NOMO-1 treated with DMSO at 0.1 percent for 48 hours (cell line): Measurements from ENCODE around the gene LRMDA.

Source experiments
- DNase-seq: peaks from one replicate; lab custom pipeline; 2025; ENCODE audit not compliant: unreplicated experiment; lab: John Stamatoyannopoulos, UW

The LRMDA gene

DNA sequence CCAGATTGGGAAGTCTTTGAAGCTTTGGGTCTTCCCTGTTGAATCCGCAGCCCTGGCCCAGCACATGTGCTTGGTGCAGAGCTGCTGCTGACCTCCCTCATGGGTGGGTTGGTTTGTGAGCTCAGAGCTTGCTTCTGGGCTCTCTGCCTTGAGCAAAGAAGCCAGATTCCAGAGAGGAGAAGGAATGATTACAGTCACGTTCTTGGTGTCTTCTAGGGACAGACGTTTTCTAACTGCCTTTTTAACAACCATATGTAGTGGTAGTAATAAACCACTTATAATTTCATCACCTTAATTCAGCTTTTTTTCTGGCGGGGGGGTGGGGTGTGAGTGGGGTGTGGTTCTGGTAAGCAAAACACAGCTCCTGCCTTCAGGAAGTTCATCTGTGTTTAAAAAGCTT lies 39.5 kb downstream of the LRMDA start:
- no peak for DNase-seq

GRCh38 chr10:75472685-75473084 lies 41.3 kb downstream of the LRMDA start:
- no peak for DNase-seq

GRCh38 chr10:75474106-75474505 lies 42.7 kb downstream of the LRMDA start:
- no peak for DNase-seq

- no peak for DNase-seq
Measured at GRCh38 chr10:75475460-75476182, 44.2 kb downstream of the LRMDA start.

- DNase-seq: no peak
Measured at GRCh38 chr10:75476569-75476968, 45.1 kb downstream of the LRMDA start.

GRCh38 chr10:75476985-75477384 lies 45.6 kb downstream of the LRMDA start:
- no peak for DNase-seq

DNA sequence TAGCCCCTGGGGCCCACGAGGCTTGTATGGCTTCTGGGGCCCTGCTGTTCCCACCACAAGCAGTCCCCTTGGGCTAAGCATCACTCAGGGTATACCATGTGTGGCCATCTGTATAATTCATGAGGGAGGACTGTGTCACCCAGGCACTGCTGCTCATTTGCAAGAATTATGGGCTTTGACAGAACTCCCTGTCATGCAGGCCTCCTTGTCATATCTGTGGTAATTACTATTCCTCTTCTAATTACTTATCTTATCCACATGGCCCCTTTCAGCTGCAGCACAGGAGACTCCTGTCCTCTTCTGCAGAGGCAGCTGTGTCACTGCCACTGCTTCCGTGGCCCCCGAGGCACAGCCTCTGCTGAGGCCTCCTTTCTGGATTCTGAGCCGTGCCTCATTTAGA lies 46.3 kb downstream of the LRMDA start:
- no peak for DNase-seq

GRCh38 chr10:75480374-75480773 lies 49.0 kb downstream of the LRMDA start:
- no peak for DNase-seq

GRCh38 chr10:75483188-75483587 lies 51.8 kb downstream of the LRMDA start:
- no peak for DNase-seq

DNA sequence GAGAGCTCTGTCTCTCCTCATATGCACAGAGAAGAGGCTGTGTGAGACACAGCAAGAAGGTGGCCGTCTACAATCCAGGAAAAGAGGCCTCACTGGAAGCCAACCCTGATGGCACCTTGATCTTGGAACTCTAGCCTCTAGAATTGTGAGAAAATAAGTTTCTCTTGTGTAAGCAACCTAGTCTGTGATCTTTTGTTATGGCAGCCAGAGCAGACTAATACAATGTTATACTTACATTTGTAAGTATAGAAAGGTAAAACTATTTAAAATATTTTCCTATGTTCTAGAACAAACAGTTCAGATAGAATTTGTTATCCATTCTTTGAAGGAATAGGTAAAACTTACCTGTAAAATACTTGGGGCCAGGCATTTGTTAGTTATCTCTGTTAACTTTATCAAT lies 53.3 kb downstream of the LRMDA start:
- DNase-seq: no peak

DNA sequence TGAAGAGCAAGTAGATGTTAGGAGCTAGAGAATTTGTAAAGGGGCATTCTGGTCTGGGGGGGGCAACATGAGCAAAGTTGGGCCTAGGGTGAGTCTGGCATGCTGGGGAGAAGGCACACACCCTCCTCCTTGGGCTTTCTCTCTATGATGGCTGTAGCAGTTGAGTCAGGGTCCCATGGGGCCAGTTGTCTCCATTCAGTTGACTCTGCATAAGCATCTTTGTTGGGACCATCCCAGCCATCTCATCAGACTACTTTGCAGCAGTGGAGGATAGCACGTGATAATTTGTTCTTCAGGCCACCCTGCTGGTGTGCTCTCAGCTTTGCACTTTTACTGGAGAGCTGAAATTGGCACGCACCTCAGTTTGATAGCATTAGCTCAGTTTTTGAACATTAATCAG lies 55.2 kb downstream of the LRMDA start:
- DNase-seq: no peak

- DNase-seq: no peak
Measured at GRCh38 chr10:75487087-75487754, 55.8 kb downstream of the LRMDA start.

DNA sequence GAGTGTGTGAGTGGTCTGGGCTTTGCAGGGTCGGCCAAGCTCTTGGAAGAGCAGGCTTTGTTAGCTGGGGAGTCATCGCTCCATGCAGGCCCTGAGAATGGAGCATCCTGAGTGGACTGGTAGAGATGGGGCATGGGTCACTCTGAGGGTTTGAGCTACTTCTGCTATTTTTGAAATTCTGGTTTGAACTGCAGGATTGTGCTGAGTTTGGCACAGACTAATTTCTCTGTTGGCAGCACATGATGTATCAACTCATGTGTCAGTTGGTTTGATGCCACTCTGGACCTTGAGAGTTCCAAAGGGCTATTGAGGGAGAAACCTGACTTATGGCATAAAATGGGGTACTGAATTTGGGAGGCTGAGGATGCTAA lies 56.3 kb downstream of the LRMDA start:
- no peak for DNase-seq

- DNase-seq: peak; percentile 56
Measured at GRCh38 chr10:75492173-75492925, 60.9 kb downstream of the LRMDA start.

GRCh38 chr10:75493464-75493863 lies 62.0 kb downstream of the LRMDA start:
- no peak for DNase-seq

DNA sequence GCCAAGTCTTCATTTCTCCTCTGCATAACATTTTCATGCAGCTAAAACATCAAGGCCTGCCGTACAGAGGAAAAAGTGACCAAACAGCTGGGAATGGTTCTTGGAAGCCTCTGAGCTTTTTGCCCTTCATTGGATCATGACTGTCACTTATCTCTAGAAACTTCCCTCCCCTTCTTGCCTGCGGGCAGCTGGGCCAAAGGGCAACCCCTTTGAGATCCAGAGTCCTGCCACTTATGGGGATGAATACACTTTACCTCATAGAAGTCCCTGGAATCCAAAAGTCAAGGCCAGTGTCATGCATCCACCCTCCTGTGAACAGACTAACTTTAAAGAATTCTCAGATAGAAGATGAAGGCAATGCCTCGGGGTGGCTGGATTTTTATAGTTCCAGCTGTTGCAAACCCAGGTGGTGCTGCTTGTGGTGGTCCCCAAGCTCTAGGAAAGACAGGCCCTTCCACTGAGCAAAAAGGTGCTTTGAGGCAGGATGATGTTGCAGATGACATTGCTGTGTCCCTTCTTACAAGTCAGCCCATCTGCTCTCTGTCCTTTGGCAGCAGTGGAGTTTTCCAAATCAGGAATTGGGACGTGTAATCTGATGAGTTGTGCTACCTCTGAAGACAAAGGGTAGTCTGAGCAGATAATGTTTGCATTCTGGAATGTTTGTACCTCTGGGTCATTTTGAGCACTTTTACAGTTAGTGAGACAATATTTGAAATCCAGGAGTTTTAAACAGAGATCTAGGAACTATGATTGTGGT lies 64.2 kb downstream of the LRMDA start:
- DNase-seq: no peak

DNA sequence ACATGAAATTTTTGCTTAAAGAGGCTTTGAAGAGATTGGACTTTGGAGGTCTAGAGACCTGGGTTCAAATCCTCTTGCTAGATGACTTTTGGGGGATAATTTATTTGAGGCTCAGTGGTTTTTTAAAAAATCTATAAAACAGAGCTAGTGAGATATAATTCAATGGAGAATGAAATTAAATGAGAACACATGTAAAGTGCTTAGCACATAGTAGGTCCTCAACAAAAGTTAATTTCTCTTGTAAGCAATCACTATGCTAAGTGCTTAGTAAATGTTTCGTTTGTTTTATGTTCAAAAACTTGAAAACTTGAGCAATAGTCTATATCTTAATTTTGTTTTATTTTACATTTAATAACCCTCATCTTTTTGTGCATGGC lies 64.8 kb downstream of the LRMDA start:
- no peak for DNase-seq

- no peak for DNase-seq
Measured at GRCh38 chr10:75497997-75498883, 66.8 kb downstream of the LRMDA start.

- DNase-seq: no peak
Measured at GRCh38 chr10:75498884-75499350, 67.5 kb downstream of the LRMDA start.

DNA sequence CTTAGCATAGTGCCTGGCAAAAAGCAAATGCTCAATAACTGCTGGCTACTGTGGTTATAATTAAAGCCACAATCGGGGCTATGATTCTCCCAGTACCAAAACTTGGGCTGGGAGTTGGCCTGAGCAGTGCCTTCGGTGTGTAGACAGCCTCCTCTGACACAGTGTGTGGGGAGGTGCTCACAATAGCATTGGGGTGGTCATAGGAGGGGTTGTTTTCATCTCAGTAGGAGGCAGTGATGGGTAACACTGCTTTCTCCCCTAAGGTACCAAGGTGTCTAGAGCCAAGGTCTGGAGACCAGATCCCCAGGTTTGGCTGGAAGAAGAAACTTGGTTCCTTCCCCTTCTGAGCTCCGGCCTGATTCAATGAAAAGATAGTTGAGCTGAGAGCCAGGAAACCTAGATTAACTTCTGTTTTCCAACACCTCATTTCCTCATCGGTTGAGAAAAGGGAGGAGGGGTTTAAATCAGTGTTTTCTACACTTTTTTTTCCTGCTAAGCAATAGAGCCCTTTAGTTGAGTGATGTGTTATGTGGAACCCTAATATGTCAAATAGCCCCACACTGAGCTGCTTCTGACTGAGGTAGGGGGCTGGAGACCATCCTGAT lies 68.2 kb downstream of the LRMDA start:
- DNase-seq: peak; percentile 51
